Kidney epithelial cell (primary cell): Measurements from ENCODE around the gene SEC63. TPM values are rescaled to one million over a fixed set of nuclear protein-coding genes. Genes with fewer than 3 reads are reported as not detected.
"Not testable (repeated sequence)": the region's sequence is repeated elsewhere in the genome, so short reads cannot be mapped to it uniquely, and the experiment has no call there.

Experiments
- DNase-seq: peaks from one replicate; pipeline ENCODE4 v3.0.0-alpha.2; 2010; ENCODE audit warnings: low read depth
- H3K27me3 ChIP-seq: 2 replicates; pipeline ENCODE4 v1.6.0; 2011; ENCODE audit warnings: low read length; ENCODE audit not compliant: control insufficient read depth, insufficient read depth
- H3K36me3 ChIP-seq: 2 replicates; pipeline ENCODE4 v1.5.1; 2011; ENCODE audit warnings: low read length; ENCODE audit not compliant: control insufficient read depth, insufficient read depth
- H3K4me3 ChIP-seq: 2 replicates; pipeline ENCODE4 v1.5.1; 2011; ENCODE audit warnings: low read depth, mild to moderate bottlenecking, control low read depth, low read length
- total RNA-seq: library from RNA; depleted of rRNA; stranded (reverse); fragments of >200 nt; gene quantifications from 2 replicates; pipeline ENCODE4 v1.2.3, GENCODE V29; 2015
- TF ChIP-seq, protein P1 (sequence below): IDR thresholded peaks from 2 replicates; pipeline ENCODE4 v1.5.1; 2011; ENCODE audit warnings: mild to moderate bottlenecking, moderate library complexity, low read length, control low read depth, inconsistent platforms; ENCODE audit not compliant: insufficient read depth, poor library complexity, severe bottlenecking

SEC63 gene
- total RNA-seq, 1 donor from 2014 or later, result 25.1 TPM

DNA sequence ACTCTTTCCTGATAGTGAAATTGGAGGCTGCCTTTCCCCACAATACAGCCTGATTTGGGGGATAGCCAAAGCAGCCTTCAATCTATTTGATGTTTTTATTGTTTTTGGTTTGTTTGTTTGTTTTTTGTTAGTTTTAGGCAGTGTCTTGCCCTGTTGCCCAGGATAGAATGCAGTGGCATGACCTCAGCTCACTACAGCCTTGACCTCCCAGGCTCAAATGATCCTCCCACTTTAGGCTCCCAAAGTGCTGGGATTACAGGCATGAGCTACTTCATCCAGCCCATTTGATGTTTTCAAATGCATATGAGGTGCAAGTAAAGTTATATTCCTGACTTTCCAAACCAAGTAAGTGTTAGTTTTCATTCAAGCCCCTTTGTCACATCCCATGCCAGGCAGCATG, 41.3 kb upstream of the SEC63 start:
- no peak for DNase-seq
- Histone ChIP-seq H3K4me3 (no peak overlapping the region), H3K36me3 (no peaks in the 10 kb centered on the region), H3K27me3 (no peaks in the 10 kb centered on the region)
- TF ChIP-seq, protein P1, sequence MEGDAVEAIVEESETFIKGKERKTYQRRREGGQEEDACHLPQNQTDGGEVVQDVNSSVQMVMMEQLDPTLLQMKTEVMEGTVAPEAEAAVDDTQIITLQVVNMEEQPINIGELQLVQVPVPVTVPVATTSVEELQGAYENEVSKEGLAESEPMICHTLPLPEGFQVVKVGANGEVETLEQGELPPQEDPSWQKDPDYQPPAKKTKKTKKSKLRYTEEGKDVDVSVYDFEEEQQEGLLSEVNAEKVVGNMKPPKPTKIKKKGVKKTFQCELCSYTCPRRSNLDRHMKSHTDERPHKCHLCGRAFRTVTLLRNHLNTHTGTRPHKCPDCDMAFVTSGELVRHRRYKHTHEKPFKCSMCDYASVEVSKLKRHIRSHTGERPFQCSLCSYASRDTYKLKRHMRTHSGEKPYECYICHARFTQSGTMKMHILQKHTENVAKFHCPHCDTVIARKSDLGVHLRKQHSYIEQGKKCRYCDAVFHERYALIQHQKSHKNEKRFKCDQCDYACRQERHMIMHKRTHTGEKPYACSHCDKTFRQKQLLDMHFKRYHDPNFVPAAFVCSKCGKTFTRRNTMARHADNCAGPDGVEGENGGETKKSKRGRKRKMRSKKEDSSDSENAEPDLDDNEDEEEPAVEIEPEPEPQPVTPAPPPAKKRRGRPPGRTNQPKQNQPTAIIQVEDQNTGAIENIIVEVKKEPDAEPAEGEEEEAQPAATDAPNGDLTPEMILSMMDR, result no peak

DNA sequence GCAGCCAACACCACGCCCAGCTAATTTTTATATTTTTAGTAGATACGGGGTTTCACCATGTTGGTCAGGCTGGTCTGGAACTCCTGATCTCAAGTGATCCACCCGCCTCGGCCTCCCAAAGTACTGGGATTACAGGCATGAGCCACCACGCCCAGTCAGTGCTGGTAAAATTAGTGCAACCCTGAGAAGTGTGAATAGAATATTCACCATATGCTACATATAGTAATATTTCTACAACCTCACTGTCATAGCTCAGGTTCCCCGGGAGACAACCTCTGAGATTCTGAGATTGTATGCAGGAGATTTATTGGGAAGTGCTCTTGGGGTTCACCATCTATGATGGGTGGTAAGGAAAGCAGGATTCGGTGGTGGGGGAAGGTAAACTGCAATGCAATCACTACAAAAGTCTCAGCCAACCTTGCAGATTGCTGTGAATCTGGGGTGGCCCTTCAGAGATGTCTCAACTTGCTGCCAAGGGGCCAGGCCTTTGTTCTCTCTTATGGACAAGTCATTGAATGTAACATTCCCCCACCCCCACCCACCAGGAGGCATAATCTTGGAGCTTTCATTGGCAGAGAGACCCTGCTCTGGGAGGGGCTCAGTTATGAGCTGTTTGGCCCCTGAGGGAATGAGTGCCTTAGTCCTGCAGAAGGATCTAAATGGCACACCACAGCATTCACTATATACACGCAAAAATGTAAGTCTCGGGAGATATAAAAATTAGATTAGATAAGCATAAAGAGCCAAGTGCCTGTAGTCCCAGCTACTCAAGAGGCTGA, 34.0 kb upstream of the SEC63 start:
- DNase-seq, result no peak

GRCh38 chr6:107991061-107991460, 33.1 kb upstream of the SEC63 start:
- no peak for DNase-seq
- TF ChIP-seq, protein P1, result no peak
- Histone ChIP-seq H3K4me3 (no peak overlapping the region), H3K36me3 (no peaks in the 10 kb centered on the region), H3K27me3 (no peaks in the 10 kb centered on the region)

More for the DNA sequence above, 34.0 kb upstream of the SEC63 start:
- no peak overlapping the region for H3K4me3 ChIP-seq
- H3K27me3 ChIP-seq, result no peaks in the 10 kb centered on the region
- H3K36me3 ChIP-seq, result no peaks in the 10 kb centered on the region
- TF ChIP-seq, protein P1, result no peak

DNA sequence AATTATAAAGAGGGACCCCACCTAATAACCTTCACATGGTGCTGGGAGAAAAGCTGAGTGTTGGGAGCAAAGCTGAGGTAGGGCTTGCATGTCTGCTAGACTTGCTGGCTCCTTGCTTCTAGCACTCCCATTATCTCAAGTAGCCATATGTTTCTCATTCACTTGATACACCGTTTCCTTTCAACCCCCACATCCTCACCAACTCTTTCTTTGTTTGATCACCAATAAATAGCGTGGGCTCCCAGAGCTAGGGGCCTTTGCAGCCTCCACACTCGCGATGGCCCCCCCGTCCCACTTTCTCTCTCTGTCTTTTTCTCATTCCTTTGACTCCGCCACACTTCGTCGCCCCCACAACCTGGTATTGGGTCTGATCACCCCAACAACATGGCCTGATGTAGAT, 32.6 kb upstream of the SEC63 start:
- not testable (repeated sequence) for DNase-seq, H3K4me3 ChIP-seq

GRCh38 chr6:107989166-107990094, 31.4 kb upstream of the SEC63 start:
- TF ChIP-seq, protein P1, result no peak
- DNase-seq, result no peak
- no peaks in the 10 kb centered on the region for H3K27me3 ChIP-seq
- no peak overlapping the region for H3K4me3 ChIP-seq
- no peaks in the 10 kb centered on the region for H3K36me3 ChIP-seq

More for the DNA sequence above, 32.6 kb upstream of the SEC63 start:
- H3K36me3 ChIP-seq, H3K27me3 ChIP-seq: not testable (repeated sequence)

DNA sequence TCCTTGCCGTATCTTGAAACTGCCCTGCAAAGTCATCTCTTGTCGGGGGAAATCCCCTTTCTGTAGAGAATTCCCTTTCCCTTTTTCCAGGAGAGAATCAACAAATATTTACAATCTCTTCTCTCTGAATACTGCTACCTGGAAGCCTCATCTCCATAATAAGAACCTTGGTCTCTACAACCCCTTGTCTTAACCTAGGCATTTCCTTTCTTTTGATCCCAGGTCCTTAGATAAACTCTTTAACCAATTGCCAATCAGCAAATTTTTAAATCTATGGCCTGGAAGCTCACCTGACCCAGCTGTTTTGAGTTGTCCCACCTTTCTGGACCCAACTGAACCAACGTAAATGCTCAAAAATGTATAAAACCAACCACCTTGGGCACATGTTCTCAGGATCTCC, 30.6 kb upstream of the SEC63 start:
- no peak for DNase-seq
- TF ChIP-seq, protein P1, result no peak
- Histone ChIP-seq H3K27me3 (no peaks in the 10 kb centered on the region), H3K4me3 (no peak overlapping the region), H3K36me3 (no peaks in the 10 kb centered on the region)
